ENCODE data around the gene MDN1.

DNA sequence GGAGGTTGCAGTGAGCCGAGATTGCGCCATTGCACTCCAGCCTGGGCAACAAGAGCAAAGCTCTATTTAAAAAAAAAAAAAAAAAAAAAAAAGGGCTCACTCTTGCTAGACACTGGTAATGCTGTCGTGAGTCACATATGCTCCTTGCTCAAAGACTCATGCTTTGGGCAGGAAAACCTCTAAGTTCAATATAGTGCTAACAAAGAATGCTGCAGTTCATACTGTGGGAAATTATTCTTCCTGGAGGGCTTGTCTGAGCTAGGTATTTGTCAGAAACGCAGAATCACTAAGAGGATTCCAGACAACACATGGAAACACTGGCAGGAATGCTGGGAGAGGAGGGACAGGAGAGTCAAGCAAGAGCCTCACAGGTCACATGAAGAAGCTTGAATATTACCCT, 178.8 kb downstream of the MDN1 start:
- TF ChIP-seq ZNF274 (IDR thresholded peaks at IDR 0.05; ENCODE audit: low read depth, low read length) (no peak), YY1 (IDR thresholded peaks at IDR 0.05; ENCODE audit: insufficient read depth, insufficient read length) (no peak)
